Hepatocyte (in vitro differentiated cells): Measurements from ENCODE around the gene FALEC. TPM values are rescaled to one million over a fixed set of nuclear protein-coding genes. Genes with fewer than 3 reads are reported as not detected.
"Not testable (repeated sequence)": the region's sequence is repeated elsewhere in the genome, so short reads cannot be mapped to it uniquely, and the experiment has no call there.

ENCODE experiments used
- DNase-seq: peaks from one replicate; pipeline ENCODE4 v3.0.0-alpha.2; 2016; ENCODE audit warnings: low spot score
- H2AFZ ChIP-seq: fragments of 200-600 bp; sonication (generic); 2 replicates; pipeline ENCODE4 v1.6.0; 2016; ENCODE audit warnings: antibody characterized with exemption, mild to moderate bottlenecking
- H3K27ac ChIP-seq: fragments of 200-600 bp; sonication (generic); 2 replicates; pipeline ENCODE4 v1.5.1; 2016; ENCODE audit warnings: mild to moderate bottlenecking
- H3K27me3 ChIP-seq: fragments of 200-600 bp; sonication (generic); 2 replicates; pipeline ENCODE4 v1.6.1; 2016
- H3K36me3 ChIP-seq: fragments of 200-600 bp; sonication (generic); replicated peaks from 2 replicates; pipeline ENCODE4 v1.5.1; 2016; ENCODE audit warnings: low read depth; ENCODE audit not compliant: insufficient read depth
- H3K4me1 ChIP-seq: fragments of 200-600 bp; sonication (generic); 2 replicates; pipeline ENCODE4 v1.5.1; 2016; ENCODE audit warnings: mild to moderate bottlenecking, moderate library complexity; ENCODE audit not compliant: insufficient read depth
- H3K4me2 ChIP-seq: fragments of 200-600 bp; sonication (generic); 2 replicates; pipeline ENCODE4 v1.6.0; 2016
- H3K4me3 ChIP-seq: fragments of 200-600 bp; sonication (generic); 2 replicates; pipeline ENCODE4 v1.5.1; 2016; ENCODE audit warnings: mild to moderate bottlenecking
- H3K79me2 ChIP-seq: fragments of 200-600 bp; sonication (generic); 2 replicates; pipeline ENCODE4 v1.6.0; 2017; ENCODE audit warnings: mild to moderate bottlenecking
- H3K9me2 ChIP-seq: fragments of 200-600 bp; sonication (generic); replicated peaks from 2 replicates; pipeline ENCODE4 v1.6.0; 2017; ENCODE audit warnings: mild to moderate bottlenecking; ENCODE audit not compliant: insufficient read depth
- H3K9me3 ChIP-seq: fragments of 200-600 bp; sonication (generic); 2 replicates; pipeline ENCODE4 v1.5.1; 2016; ENCODE audit warnings: low read depth, mild to moderate bottlenecking
- H4K20me1 ChIP-seq: fragments of 200-600 bp; sonication (generic); 2 replicates; pipeline ENCODE4 v1.6.0; 2016; ENCODE audit warnings: mild to moderate bottlenecking; ENCODE audit not compliant: insufficient read depth, poor library complexity, severe bottlenecking
- EZH2 ChIP-seq: fragments of 200-600 bp; sonication (generic); IDR thresholded peaks from 2 replicates; pipeline ENCODE4 v1.6.1; 2016; ENCODE audit warnings: antibody characterized with exemption, mild to moderate bottlenecking, borderline replicate concordance
- EZH2phosphoT487 ChIP-seq: fragments of 200-600 bp; sonication (generic); IDR thresholded peaks from one replicate; pipeline ENCODE4 v1.6.1; 2018; ENCODE audit warnings: antibody characterized with exemption, mild to moderate bottlenecking, low read depth, moderate library complexity; ENCODE audit not compliant: unreplicated experiment, severe bottlenecking
- WGBS: methylation state at CpG from one replicate; pipeline ENCODE4 v1.1.6; 2016; ENCODE audit warnings: low lambda C conversion rate; ENCODE audit errors: missing lambda C conversion rate; 5-methylcytosine and 5-hydroxymethylcytosine counted together
- polyA plus RNA-seq: library from polyadenylated mRNA; unstranded; fragments of >200 nt; fragmentation: Nextera tagmentation; extraction: Ambion mirVana; gene quantifications from 2 replicates; pipeline ENCODE4 v1.2.1, GENCODE V29; 2016
- total RNA-seq: library from RNA; depleted of rRNA; stranded (reverse); fragments of >200 nt; gene quantifications from 2 replicates; pipeline ENCODE4 v1.2.3, GENCODE V29; 2014
- TF ChIP-seq, protein P1 (sequence below): fragments of 200-600 bp; sonication (generic); IDR thresholded peaks from 2 replicates; pipeline ENCODE4 v1.5.1; 2016; ENCODE audit warnings: antibody characterized with exemption, mild to moderate bottlenecking; ENCODE audit not compliant: poor library complexity

Gene FALEC
- total and polyA plus RNA-seq, 2 experiments from 2014 or later, result 0.39 TPM; not detected in 1

DNA sequence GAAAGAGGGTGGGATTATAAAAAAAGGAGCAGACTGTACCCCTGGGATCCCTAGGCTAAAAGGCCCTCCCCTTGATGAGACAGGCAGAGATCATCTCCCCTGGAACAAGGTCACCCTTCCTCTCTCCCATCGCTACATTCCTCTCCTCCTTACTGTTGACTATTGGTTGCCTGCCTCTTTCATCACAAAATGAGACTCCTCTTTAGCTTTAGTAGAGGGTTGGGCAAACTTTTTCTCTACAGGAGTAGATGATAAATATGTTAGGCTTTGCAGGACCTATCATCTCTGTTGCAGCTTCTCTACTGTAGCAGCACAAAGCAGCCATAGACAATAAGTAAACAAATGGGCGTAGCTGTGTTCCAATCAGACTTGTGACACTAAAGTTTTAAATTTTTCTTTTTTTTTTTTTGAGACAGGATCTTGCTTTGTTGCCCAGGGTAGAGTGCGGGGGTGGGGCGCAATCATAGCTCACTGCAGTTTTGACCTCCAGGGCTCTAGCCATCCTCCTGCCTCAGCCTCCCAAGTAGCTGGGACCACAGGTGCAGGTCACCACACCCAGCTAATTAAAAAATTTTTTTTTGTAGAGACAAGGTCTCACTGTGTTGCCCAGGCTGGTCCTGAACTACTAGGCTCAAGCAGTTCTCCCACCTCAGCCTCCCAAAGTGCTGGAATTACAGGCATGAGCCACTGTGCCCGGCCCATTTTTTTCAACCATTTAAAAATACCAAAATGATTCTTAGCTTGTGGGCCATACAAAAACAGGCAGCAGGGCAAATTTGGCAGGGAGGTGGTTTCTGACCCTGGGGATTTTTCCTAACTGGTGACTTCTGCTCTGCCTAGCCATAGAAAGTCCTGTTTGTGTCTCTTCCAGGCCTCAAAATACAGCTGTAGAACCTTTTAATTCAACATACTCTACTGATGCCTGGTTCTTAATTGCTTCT, 48.8 kb downstream of the FALEC start:
- Histone ChIP-seq H3K9me3 (no peaks in the 10 kb centered on the region), H3K36me3 (no peaks in the 10 kb centered on the region), H3K79me2 (peaks cover 58% of the 10 kb centered on the region), H2AFZ (no peak overlapping the region), H4K20me1 (no peaks in the 10 kb centered on the region), H3K4me2 (peak overlapping the region; percentile 80), H3K4me3 (no peak overlapping the region), H3K4me1 (peaks cover 72% of the 10 kb centered on the region), H3K9me2 (no peaks in the 10 kb centered on the region), H3K27ac (peak overlapping the region; percentile 99), H3K27me3 (no peaks in the 10 kb centered on the region)
- TF ChIP-seq EZH2phosphoT487, result no peak
- TF ChIP-seq, protein P1, sequence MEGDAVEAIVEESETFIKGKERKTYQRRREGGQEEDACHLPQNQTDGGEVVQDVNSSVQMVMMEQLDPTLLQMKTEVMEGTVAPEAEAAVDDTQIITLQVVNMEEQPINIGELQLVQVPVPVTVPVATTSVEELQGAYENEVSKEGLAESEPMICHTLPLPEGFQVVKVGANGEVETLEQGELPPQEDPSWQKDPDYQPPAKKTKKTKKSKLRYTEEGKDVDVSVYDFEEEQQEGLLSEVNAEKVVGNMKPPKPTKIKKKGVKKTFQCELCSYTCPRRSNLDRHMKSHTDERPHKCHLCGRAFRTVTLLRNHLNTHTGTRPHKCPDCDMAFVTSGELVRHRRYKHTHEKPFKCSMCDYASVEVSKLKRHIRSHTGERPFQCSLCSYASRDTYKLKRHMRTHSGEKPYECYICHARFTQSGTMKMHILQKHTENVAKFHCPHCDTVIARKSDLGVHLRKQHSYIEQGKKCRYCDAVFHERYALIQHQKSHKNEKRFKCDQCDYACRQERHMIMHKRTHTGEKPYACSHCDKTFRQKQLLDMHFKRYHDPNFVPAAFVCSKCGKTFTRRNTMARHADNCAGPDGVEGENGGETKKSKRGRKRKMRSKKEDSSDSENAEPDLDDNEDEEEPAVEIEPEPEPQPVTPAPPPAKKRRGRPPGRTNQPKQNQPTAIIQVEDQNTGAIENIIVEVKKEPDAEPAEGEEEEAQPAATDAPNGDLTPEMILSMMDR, result no peak
- no peak for TF ChIP-seq EZH2
- DNase-seq, result peak; percentile 26
- WGBS, result 95% methylated on average over 5 of the region's 5 CpGs

DNA sequence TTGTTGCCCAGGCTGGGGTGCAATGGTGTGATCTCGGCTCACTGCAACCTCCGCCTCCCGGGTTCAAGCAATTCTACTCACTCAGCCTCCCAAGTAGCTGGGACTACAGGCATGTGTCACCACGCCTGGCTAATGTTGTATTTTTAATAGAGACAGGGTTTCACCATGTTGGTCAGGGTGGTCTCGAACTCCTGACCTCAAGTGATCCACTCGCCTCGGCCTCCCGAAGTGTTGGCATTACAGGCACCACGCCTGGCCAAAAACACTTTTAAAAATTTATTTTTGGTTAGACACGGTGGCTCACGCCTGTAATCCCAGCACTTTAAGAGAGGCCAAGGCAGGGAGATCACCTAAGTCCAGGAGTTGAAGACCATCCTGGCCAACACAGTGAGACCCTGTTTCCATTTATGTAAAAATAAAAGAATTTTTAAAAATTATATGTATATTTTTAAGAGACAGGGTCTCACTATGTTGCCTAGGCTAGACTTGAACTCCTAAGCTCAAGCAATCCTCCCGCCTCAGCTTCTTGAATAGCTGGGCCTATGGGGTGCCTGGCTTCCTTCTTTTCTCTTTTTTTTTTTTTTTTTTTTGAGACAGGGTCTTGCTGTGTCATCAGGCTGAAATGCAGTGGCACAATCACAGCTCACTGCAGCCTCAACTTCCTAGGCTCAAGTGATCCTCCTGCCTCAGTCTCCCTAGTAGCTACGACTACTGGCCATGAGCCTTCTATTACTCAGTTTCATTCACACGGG, 49.9 kb downstream of the FALEC start:
- 93% methylated on average over 14 of the region's 14 CpGs for WGBS

DNA sequence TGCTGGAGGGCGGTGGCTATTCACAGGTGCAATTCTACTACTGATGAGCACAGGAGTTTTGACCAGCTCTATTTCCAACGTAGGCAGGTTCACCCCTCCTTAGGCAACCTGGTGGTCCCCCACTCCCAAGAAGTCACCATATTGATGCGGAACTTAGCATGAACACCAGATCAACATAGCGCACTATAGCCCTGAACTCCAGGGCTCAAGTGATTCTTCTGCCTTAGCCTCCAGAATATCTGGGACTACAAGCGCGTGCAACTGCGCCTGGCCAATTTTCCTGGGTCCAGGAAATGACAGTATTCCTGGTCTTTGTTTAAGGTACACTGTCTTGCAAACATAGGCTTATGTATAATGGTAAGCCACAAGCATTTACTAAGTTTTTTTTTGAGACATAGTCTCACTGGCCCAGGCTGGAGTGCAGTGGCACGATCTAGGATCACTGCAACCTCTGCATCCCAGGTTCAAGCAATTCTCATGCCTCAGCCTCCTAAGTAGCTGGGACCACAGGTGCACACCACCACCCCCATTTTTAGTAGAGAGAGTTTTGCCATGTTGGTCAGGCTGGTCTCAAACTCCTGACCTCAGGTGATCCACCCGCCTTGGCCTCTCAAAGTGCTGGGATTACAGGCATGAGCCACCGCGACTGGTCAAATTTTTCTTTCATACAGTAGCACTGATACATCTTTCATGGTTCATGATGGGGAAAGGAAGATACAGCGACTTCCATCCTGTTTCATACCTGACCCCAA, 51.2 kb downstream of the FALEC start:
- no peak overlapping the region for H2AFZ ChIP-seq
- H3K4me1 ChIP-seq, result peaks cover 74% of the 10 kb centered on the region
- no peak overlapping the region for H3K4me3 ChIP-seq
- 91% methylated on average over 12 of the region's 12 CpGs for WGBS
- no peaks in the 10 kb centered on the region for H3K36me3 ChIP-seq
- no peak for DNase-seq
- H3K4me2 ChIP-seq, result peak overlapping the region; percentile 73
- TF ChIP-seq EZH2 (no peak), EZH2phosphoT487 (no peak)
- TF ChIP-seq, protein P1, result no peak
- H3K79me2 ChIP-seq, result peaks cover 71% of the 10 kb centered on the region
- no peaks in the 10 kb centered on the region for H3K27me3 ChIP-seq
- H3K27ac ChIP-seq, result peak overlapping the region; percentile 91
- H3K9me3 ChIP-seq, result no peaks in the 10 kb centered on the region
- no peaks in the 10 kb centered on the region for H3K9me2 ChIP-seq
- H4K20me1 ChIP-seq, result peaks cover 5% of the 10 kb centered on the region

More for the DNA sequence above, 49.9 kb downstream of the FALEC start:
- H3K4me1 ChIP-seq, result peaks cover 77% of the 10 kb centered on the region
- H3K27ac ChIP-seq, result peak overlapping the region; percentile 99
- not testable (repeated sequence) for H4K20me1 ChIP-seq, H3K4me2 ChIP-seq, H2AFZ ChIP-seq, H3K4me3 ChIP-seq, H3K9me2 ChIP-seq, H3K9me3 ChIP-seq, H3K27me3 ChIP-seq, H3K36me3 ChIP-seq, DNase-seq
- peaks cover 60% of the 10 kb centered on the region for H3K79me2 ChIP-seq
